Kidney (tissue), 14 donors: ENCODE data around the gene CYSTM1. TPM values are rescaled to one million over a fixed set of nuclear protein-coding genes. Genes with fewer than 3 reads are reported as not detected.

ENCODE experiments used
- DNase-seq, 5 donors: peaks; one replicate each; pipeline ENCODE4 v3.0.0-alpha.2; 2013 to 2020
- FAIRE-seq: peaks from 2 replicates; lab custom pipeline; 2012; peaks lifted over from hg19 to GRCh38; lab: Jason Lieb, UNC
- H3K27ac ChIP-seq, 2 donors: one replicate each; pipeline ENCODE4 v1.7.0; 2013; ENCODE audit warnings: low read depth in 2 of 2, low read length in 2 of 2, inconsistent platforms in 1 of 2
- H3K27me3 ChIP-seq: one replicate; pipeline ENCODE4 v1.7.1; 2013; ENCODE audit warnings: low read length, inconsistent platforms; ENCODE audit not compliant: control insufficient read depth, insufficient read depth
- H3K36me3 ChIP-seq, 3 donors: one replicate each; pipeline versions ENCODE4 v1.7.0 to v1.7.1; 2013; ENCODE audit warnings: low read length in 3 of 3, control low read depth in 1 of 3, inconsistent platforms in 1 of 3; ENCODE audit not compliant: insufficient read depth in 3 of 3, control insufficient read depth in 2 of 3
- H3K4me1 ChIP-seq, 3 donors: one replicate each; pipeline versions ENCODE4 v1.7.0 to v1.7.1; 2013; ENCODE audit warnings: low read length in 3 of 3, inconsistent platforms in 1 of 3, low read depth in 1 of 3; ENCODE audit not compliant: control insufficient read depth in 2 of 3, insufficient read depth in 2 of 3
- H3K4me3 ChIP-seq, 3 donors: one replicate each; pipeline versions ENCODE4 v1.7.0 to v1.8.1; 2013; ENCODE audit warnings: low read length in 3 of 3, control low read depth in 1 of 3, inconsistent platforms in 1 of 3
- H3K9ac ChIP-seq, 3 donors: one replicate each; pipeline versions ENCODE4 v1.7.0 to v1.7.1; 2013; ENCODE audit warnings: low read length in 3 of 3, control low read depth in 1 of 3, inconsistent platforms in 1 of 3
- H3K9me3 ChIP-seq, 3 donors: one replicate each; pipeline versions ENCODE4 v1.7.0 to v1.7.1; 2013; ENCODE audit warnings: low read length in 3 of 3, control low read depth in 1 of 3, inconsistent platforms in 1 of 3; ENCODE audit not compliant: control insufficient read depth in 2 of 3, insufficient read depth in 1 of 3
- CTCF ChIP-seq: IDR thresholded peaks from 3 replicates; pipeline ENCODE4 v1.5.1; 2012; ENCODE audit warnings: mild to moderate bottlenecking, moderate library complexity, borderline replicate concordance; ENCODE audit not compliant: insufficient read depth; ENCODE audit errors: extremely low read depth
- intact Hi-C: fragments of 100-400 bp; cut with DNase I; formaldehyde crosslinking; loops from one replicate; pipeline ENCODE4 v1.11.1; 2022
- polyA plus RNA-seq: library from polyadenylated mRNA; stranded (reverse); fragments of 350-450 nt; fragmentation: Illumina TruSeq; extraction: RNeasy Lipid Tissue Mini Kit (QIAGEN cat#74804); gene quantifications from one replicate; pipeline ENCODE4 v1.2.3, GENCODE V29; 2014; ENCODE audit warnings: low read depth, low replicate concordance; ENCODE audit not compliant: insufficient read depth
- total RNA-seq: library from RNA; stranded (reverse); fragmentation: NEBNext Ultra II Directional; extraction: Animal tissue kit (Norgen Biotek cat#: 25700); gene quantifications from one replicate; pipeline ENCODE4 v1.2.1, GENCODE V29; 2021
- donor health status: control.
- donor health status: control.
- donor health status: control.
- donor health status: control.
- donor health status: control.
- donor health status: DM: yes; HTN: yes; CAD: no.
- donor health status: Normal renal cell carcinoma (clear cell type).

The CYSTM1 gene
- total and polyA plus RNA-seq, 2 donors from 2014 or later, result 157 to 485 TPM

GRCh38 chr5:140135127-140135526 is 39.9 kb upstream of the CYSTM1 start:
- Histone ChIP-seq H3K9me3 (no peaks in the 10 kb centered on the region), H3K4me3 (no peak overlapping the region), H3K27me3 (no peaks in the 10 kb centered on the region), H3K9ac (no peak overlapping the region), H3K27ac (no peak overlapping the region), H3K4me1 (peaks cover 0 to 10% (median 9%) of the 10 kb centered on the region in 3 donors), H3K36me3 (no peaks in the 10 kb centered on the region)
- no peak for DNase-seq
- no peak for FAIRE-seq
- intact Hi-C loops, result no loop called here
- TF ChIP-seq CTCF, result no peak

- Histone ChIP-seq H3K4me3 (no peak overlapping the region), H3K27me3 (no peaks in the 10 kb centered on the region), H3K36me3 (no peaks in the 10 kb centered on the region), H3K9me3 (no peaks in the 10 kb centered on the region), H3K27ac (no peak overlapping the region), H3K4me1 (peaks cover 0 to 12% (median 10%) of the 10 kb centered on the region in 3 donors), H3K9ac (no peak overlapping the region)
- intact Hi-C loops, result no loop called here
- DNase-seq (no peak), FAIRE-seq (no peak)
- TF ChIP-seq CTCF, result no peak
These were observed 38.4 kb upstream of the CYSTM1 start for GRCh38 chr5:140136624-140137023.

- no peaks in the 10 kb centered on the region for H3K36me3 ChIP-seq
- no peak for FAIRE-seq
- DNase-seq, result no peak
- H3K4me1 ChIP-seq, result peaks cover 0 to 35% (median 16%) of the 10 kb centered on the region in 3 donors
- no peak overlapping the region for H3K9ac ChIP-seq
- no peak overlapping the region for H3K4me3 ChIP-seq
- no peaks in the 10 kb centered on the region for H3K9me3 ChIP-seq
- H3K27ac ChIP-seq, result no peak overlapping the region
- TF ChIP-seq CTCF, result no peak
- intact Hi-C loops, result no loop called here
- no peaks in the 10 kb centered on the region for H3K27me3 ChIP-seq
These were observed 34.6 kb upstream of the CYSTM1 start for GRCh38 chr5:140140435-140140834.

GRCh38 chr5:140141241-140141640 is 33.7 kb upstream of the CYSTM1 start:
- Histone ChIP-seq H3K4me3 (no peak overlapping the region), H3K9ac (no peak overlapping the region), H3K9me3 (no peaks in the 10 kb centered on the region), H3K4me1 (peaks cover 0 to 37% (median 21%) of the 10 kb centered on the region in 3 donors), H3K27me3 (no peaks in the 10 kb centered on the region), H3K36me3 (no peaks in the 10 kb centered on the region), H3K27ac (no peak overlapping the region)
- intact Hi-C loops, result no loop called here
- TF ChIP-seq CTCF, result no peak
- no peak for FAIRE-seq
- DNase-seq, result no peak
